Neural cell (in vitro differentiated cells): ENCODE results near the gene VEZF1. TPM values are rescaled to one million over a fixed set of nuclear protein-coding genes. Genes with fewer than 3 reads are reported as not detected.

ENCODE experiments used
- H2AFZ ChIP-seq: fragments of 200-600, 300-800 bp; sonication (generic), shearing (Covaris generic); 2 replicates; pipeline ENCODE4 v1.6.0; 2014; ENCODE audit warnings: low read depth, mild to moderate bottlenecking, antibody characterized with exemption, low read length, moderate library complexity
- H3F3A ChIP-seq: fragments of 200-600 bp; shearing (Covaris generic); 2 replicates; pipeline ENCODE4 v1.6.1; 2016; ENCODE audit warnings: mild to moderate bottlenecking, moderate library complexity, mixed read lengths, antibody characterized with exemption, low read length; ENCODE audit not compliant: insufficient read depth, poor library complexity, severe bottlenecking
- H3K27ac ChIP-seq: fragments of 200-600, 300-800 bp; sonication (generic), shearing (Covaris generic); 2 replicates; pipeline ENCODE4 v1.5.1; 2014; ENCODE audit warnings: mild to moderate bottlenecking, low read length, moderate library complexity
- H3K27me3 ChIP-seq: fragments of 300-800, 200-600 bp; sonication (generic), shearing (Covaris generic); 2 replicates; pipeline ENCODE4 v1.6.0; 2014; ENCODE audit warnings: mild to moderate bottlenecking, low read depth, low read length, moderate library complexity; ENCODE audit not compliant: insufficient read depth
- H3K36me3 ChIP-seq: fragments of 300-800, 200-600 bp; sonication (generic), shearing (Covaris generic); 2 replicates; pipeline ENCODE4 v1.5.1; 2014; ENCODE audit warnings: mild to moderate bottlenecking, antibody characterized with exemption, low read length, moderate library complexity; ENCODE audit not compliant: insufficient read depth
- H3K4me2 ChIP-seq: fragments of 300-800, 200-600 bp; sonication (generic), shearing (Covaris generic); 2 replicates; pipeline ENCODE4 v1.6.0; 2014; ENCODE audit warnings: mild to moderate bottlenecking, low read length
- H3K4me3 ChIP-seq: fragments of 300-800, 200-600 bp; sonication (generic), shearing (Covaris generic); 2 replicates; pipeline ENCODE4 v1.5.1; 2014; ENCODE audit warnings: mild to moderate bottlenecking, low read length, moderate library complexity
- H3K79me2 ChIP-seq: fragments of 200-600 bp; shearing (Covaris generic); replicated peaks from 2 replicates; pipeline ENCODE4 v1.6.0; 2014; ENCODE audit warnings: mild to moderate bottlenecking, low read length, moderate library complexity; ENCODE audit not compliant: insufficient read depth
- H3K9ac ChIP-seq: fragments of 300-800, 200-600 bp; sonication (generic), shearing (Covaris generic); 2 replicates; pipeline ENCODE4 v1.6.1; 2016; ENCODE audit warnings: mild to moderate bottlenecking, low read length, mixed read lengths
- H3K9me2 ChIP-seq: fragments of 200-600 bp; shearing (Covaris generic); 2 replicates; pipeline ENCODE4 v1.6.1; 2016; ENCODE audit warnings: mild to moderate bottlenecking, low read length, mixed read lengths; ENCODE audit not compliant: insufficient read depth
- H3K9me3 ChIP-seq: fragments of 200-600, 300-800 bp; sonication (generic), shearing (Covaris generic); 2 replicates; pipeline ENCODE4 v1.6.1; 2016; ENCODE audit warnings: mild to moderate bottlenecking, mixed run types, low read length, moderate library complexity, mixed read lengths
- H4K20me1 ChIP-seq: fragments of 200-600 bp; shearing (Covaris generic); 2 replicates; pipeline ENCODE4 v1.6.1; 2016; ENCODE audit warnings: mild to moderate bottlenecking, mixed run types; ENCODE audit not compliant: insufficient read depth
- EP300 ChIP-seq: fragments of 450-650 bp; conservative IDR thresholded peaks from 2 replicates; pipeline ENCODE4 v1.6.1; 2014; ENCODE audit warnings: antibody characterized with exemption, mild to moderate bottlenecking, moderate library complexity; ENCODE audit not compliant: poor library complexity, severe bottlenecking
- EZH2 ChIP-seq: fragments of 200-600, 300-800 bp; shearing (Covaris generic), sonication (generic); IDR thresholded peaks from 2 replicates; pipeline ENCODE4 v1.6.1; 2014; ENCODE audit warnings: antibody characterized with exemption, low read length, borderline replicate concordance, mild to moderate bottlenecking; ENCODE audit not compliant: insufficient read depth, poor library complexity, severe bottlenecking
- MXI1 ChIP-seq: fragments of 450-650 bp; conservative IDR thresholded peaks from 2 replicates; pipeline ENCODE4 v1.6.1; 2014; ENCODE audit warnings: antibody characterized with exemption, mild to moderate bottlenecking; ENCODE audit not compliant: poor library complexity, severe bottlenecking
- POLR2AphosphoS5 ChIP-seq: IDR thresholded peaks from 2 replicates; pipeline ENCODE4 v1.6.1; 2012
- RAD21 ChIP-seq: fragments of 450-650 bp; conservative IDR thresholded peaks from 2 replicates; pipeline ENCODE4 v1.6.1; 2014; ENCODE audit warnings: antibody characterized with exemption, mild to moderate bottlenecking, moderate library complexity
- SMC3 ChIP-seq: fragments of 450-650 bp; conservative IDR thresholded peaks from 2 replicates; pipeline ENCODE4 v1.6.1; 2014; ENCODE audit warnings: antibody characterized with exemption, mild to moderate bottlenecking, moderate library complexity; ENCODE audit not compliant: poor library complexity
- TAF1 ChIP-seq: IDR thresholded peaks from 2 replicates; pipeline ENCODE4 v1.6.1; 2012; ENCODE audit warnings: low read depth
- polyA plus RNA-seq: library from polyadenylated mRNA; depleted of rRNA; stranded (reverse); fragments of >200 nt; gene quantifications from 2 replicates; pipeline ENCODE4 v1.2.3, GENCODE V29; 2014
- TF ChIP-seq, protein P1 (sequence below): IDR thresholded peaks from 2 replicates; pipeline ENCODE4 v1.6.1; 2012; ENCODE audit warnings: borderline replicate concordance
- TF ChIP-seq, protein P2 (sequence below): fragments of 450-650 bp; IDR thresholded peaks from 2 replicates; pipeline ENCODE4 v1.5.1; 2014; ENCODE audit warnings: antibody characterized with exemption, mild to moderate bottlenecking, moderate library complexity; ENCODE audit not compliant: poor library complexity, severe bottlenecking

VEZF1 gene
- polyA plus RNA-seq, 1 donor from 2014 or later, result 64.6 TPM

GRCh38 chr17:57965521-57966160 lies 22.4 kb downstream of the VEZF1 start:
- H3K9ac ChIP-seq, result no peak overlapping the region
- H4K20me1 ChIP-seq, result no peaks in the 10 kb centered on the region
- H3K4me2 ChIP-seq, result no peak overlapping the region
- no peak overlapping the region for H3K4me3 ChIP-seq
- H3K36me3 ChIP-seq, result no peaks in the 10 kb centered on the region
- no peak for TF ChIP-seq MXI1
- H3K9me3 ChIP-seq, result no peaks in the 10 kb centered on the region
- no peaks in the 10 kb centered on the region for H3F3A ChIP-seq
- H3K27ac ChIP-seq, result no peak overlapping the region
- H3K9me2 ChIP-seq, result no peaks in the 10 kb centered on the region
- H3K27me3 ChIP-seq, result no peaks in the 10 kb centered on the region
- no peak overlapping the region for H2AFZ ChIP-seq
- H3K79me2 ChIP-seq, result no peaks in the 10 kb centered on the region

- no peaks in the 10 kb centered on the region for H3K27me3 ChIP-seq
- no peak for TF ChIP-seq MXI1
- TF ChIP-seq, protein P1, sequence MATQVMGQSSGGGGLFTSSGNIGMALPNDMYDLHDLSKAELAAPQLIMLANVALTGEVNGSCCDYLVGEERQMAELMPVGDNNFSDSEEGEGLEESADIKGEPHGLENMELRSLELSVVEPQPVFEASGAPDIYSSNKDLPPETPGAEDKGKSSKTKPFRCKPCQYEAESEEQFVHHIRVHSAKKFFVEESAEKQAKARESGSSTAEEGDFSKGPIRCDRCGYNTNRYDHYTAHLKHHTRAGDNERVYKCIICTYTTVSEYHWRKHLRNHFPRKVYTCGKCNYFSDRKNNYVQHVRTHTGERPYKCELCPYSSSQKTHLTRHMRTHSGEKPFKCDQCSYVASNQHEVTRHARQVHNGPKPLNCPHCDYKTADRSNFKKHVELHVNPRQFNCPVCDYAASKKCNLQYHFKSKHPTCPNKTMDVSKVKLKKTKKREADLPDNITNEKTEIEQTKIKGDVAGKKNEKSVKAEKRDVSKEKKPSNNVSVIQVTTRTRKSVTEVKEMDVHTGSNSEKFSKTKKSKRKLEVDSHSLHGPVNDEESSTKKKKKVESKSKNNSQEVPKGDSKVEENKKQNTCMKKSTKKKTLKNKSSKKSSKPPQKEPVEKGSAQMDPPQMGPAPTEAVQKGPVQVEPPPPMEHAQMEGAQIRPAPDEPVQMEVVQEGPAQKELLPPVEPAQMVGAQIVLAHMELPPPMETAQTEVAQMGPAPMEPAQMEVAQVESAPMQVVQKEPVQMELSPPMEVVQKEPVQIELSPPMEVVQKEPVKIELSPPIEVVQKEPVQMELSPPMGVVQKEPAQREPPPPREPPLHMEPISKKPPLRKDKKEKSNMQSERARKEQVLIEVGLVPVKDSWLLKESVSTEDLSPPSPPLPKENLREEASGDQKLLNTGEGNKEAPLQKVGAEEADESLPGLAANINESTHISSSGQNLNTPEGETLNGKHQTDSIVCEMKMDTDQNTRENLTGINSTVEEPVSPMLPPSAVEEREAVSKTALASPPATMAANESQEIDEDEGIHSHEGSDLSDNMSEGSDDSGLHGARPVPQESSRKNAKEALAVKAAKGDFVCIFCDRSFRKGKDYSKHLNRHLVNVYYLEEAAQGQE, result no peak
- TF ChIP-seq TAF1, result no peak
- TF ChIP-seq RAD21, result no peak
- no peaks in the 10 kb centered on the region for H3K9me3 ChIP-seq
- H4K20me1 ChIP-seq, result no peaks in the 10 kb centered on the region
- H3K36me3 ChIP-seq, result no peaks in the 10 kb centered on the region
- H3K4me2 ChIP-seq, result no peak overlapping the region
- no peak overlapping the region for H3K27ac ChIP-seq
- no peaks in the 10 kb centered on the region for H3F3A ChIP-seq
- H2AFZ ChIP-seq, result no peak overlapping the region
- H3K4me3 ChIP-seq, result no peak overlapping the region
- no peaks in the 10 kb centered on the region for H3K79me2 ChIP-seq
- no peaks in the 10 kb centered on the region for H3K9me2 ChIP-seq
- H3K9ac ChIP-seq, result no peak overlapping the region
Observed at GRCh38 chr17:57963149-57963511, 24.9 kb downstream of the VEZF1 start.

DNA sequence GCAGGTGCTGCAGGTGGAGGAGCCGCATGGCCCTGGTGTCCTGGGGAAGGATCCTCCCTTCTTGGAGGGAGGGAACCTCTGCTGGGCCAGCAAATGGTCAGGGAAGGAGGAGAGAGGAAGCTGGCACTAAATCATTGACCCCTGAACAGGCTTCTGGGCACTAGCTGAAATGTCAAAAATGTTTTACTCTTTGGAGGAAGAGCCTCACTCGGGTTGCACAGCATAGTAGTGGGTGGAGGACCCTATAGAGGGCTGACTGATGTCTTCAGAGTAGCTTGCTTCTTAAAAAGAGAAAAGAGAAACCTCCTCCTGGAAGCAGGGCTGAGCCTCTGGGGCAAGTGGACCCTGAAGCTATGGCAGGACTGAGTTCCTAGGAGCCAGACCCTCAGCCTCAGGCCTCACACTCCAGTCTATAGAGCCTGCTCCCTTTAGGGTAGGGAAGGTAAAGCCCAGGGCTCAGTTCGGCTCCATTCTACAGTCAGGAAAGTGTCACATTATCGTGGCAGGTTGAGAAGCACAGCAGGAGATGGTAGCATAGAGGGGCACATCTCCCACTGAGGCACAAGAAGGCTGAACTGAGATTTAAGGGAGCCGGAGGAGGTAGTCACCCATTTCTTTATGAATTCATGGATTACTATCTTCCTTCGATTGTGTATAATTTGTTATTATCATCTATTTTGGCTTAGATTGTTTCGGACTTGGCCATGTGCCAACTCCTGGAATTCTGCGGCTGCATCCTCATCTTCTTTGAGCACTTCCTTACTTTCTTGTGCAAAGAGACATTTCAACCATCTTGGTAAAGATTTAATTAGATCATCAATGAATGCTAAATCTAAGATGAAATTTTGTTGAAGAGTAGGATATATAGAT lies 25.5 kb downstream of the VEZF1 start:
- TF ChIP-seq, protein P1, result no peak
- TF ChIP-seq, protein P2, sequence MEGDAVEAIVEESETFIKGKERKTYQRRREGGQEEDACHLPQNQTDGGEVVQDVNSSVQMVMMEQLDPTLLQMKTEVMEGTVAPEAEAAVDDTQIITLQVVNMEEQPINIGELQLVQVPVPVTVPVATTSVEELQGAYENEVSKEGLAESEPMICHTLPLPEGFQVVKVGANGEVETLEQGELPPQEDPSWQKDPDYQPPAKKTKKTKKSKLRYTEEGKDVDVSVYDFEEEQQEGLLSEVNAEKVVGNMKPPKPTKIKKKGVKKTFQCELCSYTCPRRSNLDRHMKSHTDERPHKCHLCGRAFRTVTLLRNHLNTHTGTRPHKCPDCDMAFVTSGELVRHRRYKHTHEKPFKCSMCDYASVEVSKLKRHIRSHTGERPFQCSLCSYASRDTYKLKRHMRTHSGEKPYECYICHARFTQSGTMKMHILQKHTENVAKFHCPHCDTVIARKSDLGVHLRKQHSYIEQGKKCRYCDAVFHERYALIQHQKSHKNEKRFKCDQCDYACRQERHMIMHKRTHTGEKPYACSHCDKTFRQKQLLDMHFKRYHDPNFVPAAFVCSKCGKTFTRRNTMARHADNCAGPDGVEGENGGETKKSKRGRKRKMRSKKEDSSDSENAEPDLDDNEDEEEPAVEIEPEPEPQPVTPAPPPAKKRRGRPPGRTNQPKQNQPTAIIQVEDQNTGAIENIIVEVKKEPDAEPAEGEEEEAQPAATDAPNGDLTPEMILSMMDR, result no peak
- TF ChIP-seq MXI1 (no peak), EP300 (no peak), POLR2AphosphoS5 (no peak), TAF1 (no peak), EZH2 (no peak), RAD21 (no peak), SMC3 (no peak)
- Histone ChIP-seq H3K27me3 (no peaks in the 10 kb centered on the region), H3K9me3 (no peaks in the 10 kb centered on the region), H3K27ac (no peak overlapping the region), H3K9me2 (no peaks in the 10 kb centered on the region), H2AFZ (no peak overlapping the region), H3K4me2 (no peak overlapping the region), H3K4me3 (no peak overlapping the region), H4K20me1 (no peaks in the 10 kb centered on the region), H3K9ac (no peak overlapping the region), H3F3A (no peaks in the 10 kb centered on the region), H3K79me2 (no peaks in the 10 kb centered on the region), H3K36me3 (no peaks in the 10 kb centered on the region)
